ENCODE measurements around the gene OR6K3.

The OR6K3 gene

GRCh38 chr1:158714754-158715153, 5.8 kb downstream of the OR6K3 start:
- DNase-seq = no peak
- TF ChIP-seq CTCF (IDR thresholded peaks at IDR 0.05; ENCODE audit: low read depth, low read length) = no peak
- Histone ChIP-seq H3K36me3 (no peaks in the 10 kb centered on the region), H3K4me3 (ENCODE audit: low read depth, low read length) (no peak overlapping the region), H3K9me3 (no peaks in the 10 kb centered on the region; the same call in 1 of the 2 replicates), H3K27me3 (no peaks in the 10 kb centered on the region), H3K4me1 (no peaks in the 10 kb centered on the region)

- H3K27me3 ChIP-seq = no peaks in the 10 kb centered on the region
- H3K4me1 ChIP-seq = no peaks in the 10 kb centered on the region
- TF ChIP-seq CTCF (IDR thresholded peaks at IDR 0.05; ENCODE audit: low read depth, low read length) = no peak
- DNase-seq = no peak
- no peaks in the 10 kb centered on the region; the same call in 1 of the 2 replicates for H3K9me3 ChIP-seq
- no peak overlapping the region for H3K4me3 ChIP-seq (ENCODE audit: low read depth, low read length)
- no peaks in the 10 kb centered on the region for H3K36me3 ChIP-seq
Measured at GRCh38 chr1:158711098-158711497, 9.4 kb downstream of the OR6K3 start.

GRCh38 chr1:158706096-158706495, 14.4 kb downstream of the OR6K3 start:
- TF ChIP-seq CTCF (IDR thresholded peaks at IDR 0.05; ENCODE audit: low read depth, low read length) = no peak
- Histone ChIP-seq H3K27me3 (no peaks in the 10 kb centered on the region), H3K4me1 (no peaks in the 10 kb centered on the region), H3K36me3 (no peaks in the 10 kb centered on the region), H3K9me3 (no peaks in the 10 kb centered on the region), H3K4me3 (ENCODE audit: low read depth, low read length) (no peak overlapping the region)
- DNase-seq = no peak

- no peak for DNase-seq
- TF ChIP-seq CTCF (IDR thresholded peaks at IDR 0.05; ENCODE audit: low read depth, low read length) = no peak
- no peaks in the 10 kb centered on the region for H3K4me1 ChIP-seq
Measured at GRCh38 chr1:158700552-158700951, 20.0 kb downstream of the OR6K3 start, which contains the start of gene OR6K2. TSS of gene OR6K2 (minus strand) at chr1:158700652. CDS start at chr1:158700652, 0 bp downstream.

GRCh38 chr1:158694596-158694995, 25.9 kb downstream of the OR6K3 start:
- H3K4me3 ChIP-seq (ENCODE audit: low read depth, low read length) = no peak overlapping the region
- DNase-seq = no peak
- TF ChIP-seq CTCF (IDR thresholded peaks at IDR 0.05; ENCODE audit: low read depth, low read length) = no peak
- H3K4me1 ChIP-seq = no peaks in the 10 kb centered on the region
- no peaks in the 10 kb centered on the region; the same call in 1 of the 2 replicates for H3K9me3 ChIP-seq
- no peaks in the 10 kb centered on the region for H3K27me3 ChIP-seq
- no peaks in the 10 kb centered on the region for H3K36me3 ChIP-seq

More at GRCh38 chr1:158700552-158700951, 20.0 kb downstream of the OR6K3 start, which contains the start of gene OR6K2:
- Histone ChIP-seq H3K9me3 (no peaks in the 10 kb centered on the region), H3K27me3 (no peaks in the 10 kb centered on the region), H3K36me3 (no peaks in the 10 kb centered on the region), H3K4me3 (ENCODE audit: low read depth, low read length) (no peak within 1 kb of the TSS)

- no peaks in the 10 kb centered on the region; the same call in 1 of the 2 replicates for H3K9me3 ChIP-seq
- H3K4me3 ChIP-seq (ENCODE audit: low read depth, low read length) = no peak overlapping the region
- no peaks in the 10 kb centered on the region for H3K4me1 ChIP-seq
- DNase-seq = no peak
- H3K27me3 ChIP-seq = no peaks in the 10 kb centered on the region
- H3K36me3 ChIP-seq = no peaks in the 10 kb centered on the region
- TF ChIP-seq CTCF (IDR thresholded peaks at IDR 0.05; ENCODE audit: low read depth, low read length) = no peak
Measured at GRCh38 chr1:158692356-158692755, 28.2 kb downstream of the OR6K3 start.

Data from BE2C (cell line).